Spleen (tissue), 7 donors: ENCODE results near the gene MXRA8.

ENCODE experiments used
- CTCF ChIP-seq, 11 experiments: fragments of 200-600 bp in 7 of 11; fragments of 450-650 bp in 4 of 11; sonication (generic) in 4 of 11; IDR thresholded peaks in 8 of 11; conservative IDR thresholded peaks in 3 of 11; 1 replicate in 7 of 11; 2 replicates in 4 of 11; pipeline versions ENCODE4 v1.4.0 to v1.8.0; 2016 to 2021; ENCODE audit warnings: antibody characterized with exemption in 11 of 11, inconsistent platforms in 4 of 11, mild to moderate bottlenecking in 1 of 11
- POLR2A ChIP-seq, 3 donors: fragments of 450-650 bp; IDR thresholded peaks; one replicate each; pipeline ENCODE4 v1.5.1; 2017; ENCODE audit warnings: antibody characterized with exemption in 3 of 3, mild to moderate bottlenecking in 1 of 3
- donor health status: DM: no; HTN: no; CAD: no; lungs with moderate emphysema.
- donor health status: DM: no; HTN: no; CAD: no.
- donor health status: DM: no; HTN: no; CAD: no.

DNA sequence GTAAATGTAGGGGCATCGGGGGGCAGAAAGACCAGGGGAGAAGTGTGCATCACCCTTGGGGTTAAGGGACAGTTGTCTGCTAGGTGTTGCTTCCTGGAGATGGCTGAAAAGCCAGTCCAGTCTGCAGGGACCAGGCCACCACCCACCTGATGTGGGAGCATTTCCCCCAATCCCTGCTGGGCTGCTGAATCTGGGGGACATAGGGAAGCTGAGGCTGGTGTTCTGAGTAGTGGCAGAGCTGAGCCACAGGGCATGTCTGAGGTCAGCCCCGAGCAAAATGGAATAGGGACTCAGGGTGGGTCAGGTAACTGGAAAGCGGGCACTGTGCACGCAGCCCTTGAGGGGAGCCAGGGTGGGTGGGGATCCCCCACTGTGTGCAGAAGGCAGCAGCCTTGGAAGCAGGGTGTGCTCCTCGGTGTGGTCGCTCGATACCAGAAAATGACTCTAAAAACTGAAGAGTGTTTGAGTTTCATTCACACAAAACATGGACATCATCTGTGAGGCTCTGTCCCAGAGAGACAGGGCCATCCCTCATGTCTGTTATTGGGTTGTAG, 43.2 kb upstream of the MXRA8 start:
- TF ChIP-seq POLR2A (IDR thresholded peaks at IDR 0.05) (no peak), CTCF (IDR thresholded peaks at IDR 0.05 in 8 of 11, conservative IDR thresholded peaks at IDR 0.05 in 3 of 11) (no peak)
